ENCODE measurements around the gene IRF4.

The IRF4 gene

GRCh38 chr6:352474-352873 is 39.1 kb upstream of the IRF4 start:
- DNase-seq (ENCODE audit: low read depth, low spot score), result no peak
- H3K4me3 ChIP-seq (ENCODE audit: low read length), result no peak overlapping the region

GRCh38 chr6:352896-353470 is 38.6 kb upstream of the IRF4 start:
- no peak overlapping the region for H3K4me3 ChIP-seq (ENCODE audit: low read length)
- no peak for DNase-seq (ENCODE audit: low read depth, low spot score)

DNA sequence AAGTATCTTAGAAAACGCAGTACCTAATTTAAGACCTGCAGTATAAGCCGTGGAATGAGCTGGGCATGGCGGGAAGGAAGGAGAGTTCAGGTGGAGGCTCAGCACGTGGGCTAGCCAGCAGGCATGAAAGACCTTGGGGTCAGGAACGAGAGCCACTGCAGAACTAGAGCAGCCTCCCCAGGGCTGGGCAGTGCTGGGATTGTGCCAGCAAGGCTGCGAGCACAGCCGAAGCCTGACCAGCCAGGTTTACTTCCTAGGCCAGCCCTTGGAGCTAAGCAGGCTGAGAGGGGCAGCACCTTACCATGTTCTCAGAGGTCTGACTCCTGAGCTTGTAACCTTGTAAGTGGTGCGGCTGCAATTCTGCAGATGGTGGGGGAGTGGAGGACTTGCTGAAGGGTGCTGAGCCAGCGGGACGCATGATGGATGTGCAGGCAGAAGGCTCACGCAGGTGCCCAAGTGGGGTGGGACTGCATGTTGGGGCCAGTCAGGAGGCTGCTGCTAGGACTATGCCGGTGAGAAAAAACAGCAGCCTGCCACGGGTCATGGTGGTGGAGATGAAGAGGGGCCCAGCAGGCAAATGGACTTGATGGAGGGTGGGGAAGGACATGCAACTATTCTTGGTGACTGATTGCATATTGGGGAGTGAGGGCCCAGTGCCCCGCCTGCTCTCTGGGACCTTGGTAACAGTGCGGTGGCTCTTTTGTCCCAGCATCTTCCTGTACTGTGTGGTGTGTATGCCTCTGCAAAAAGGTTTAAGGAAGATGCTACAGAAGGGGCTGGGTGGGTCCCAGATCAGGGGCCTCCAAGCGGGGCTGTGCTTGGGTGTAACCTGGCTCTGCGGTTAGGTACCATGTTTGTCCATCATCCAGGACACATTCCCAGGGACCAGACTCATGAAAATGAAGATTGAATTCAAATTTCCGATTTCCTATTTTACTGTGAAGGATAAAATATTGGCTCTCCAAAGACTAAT is 37.6 kb upstream of the IRF4 start:
- no peak for DNase-seq (ENCODE audit: low read depth, low spot score)
- no peak overlapping the region for H3K4me3 ChIP-seq (ENCODE audit: low read length)

DNA sequence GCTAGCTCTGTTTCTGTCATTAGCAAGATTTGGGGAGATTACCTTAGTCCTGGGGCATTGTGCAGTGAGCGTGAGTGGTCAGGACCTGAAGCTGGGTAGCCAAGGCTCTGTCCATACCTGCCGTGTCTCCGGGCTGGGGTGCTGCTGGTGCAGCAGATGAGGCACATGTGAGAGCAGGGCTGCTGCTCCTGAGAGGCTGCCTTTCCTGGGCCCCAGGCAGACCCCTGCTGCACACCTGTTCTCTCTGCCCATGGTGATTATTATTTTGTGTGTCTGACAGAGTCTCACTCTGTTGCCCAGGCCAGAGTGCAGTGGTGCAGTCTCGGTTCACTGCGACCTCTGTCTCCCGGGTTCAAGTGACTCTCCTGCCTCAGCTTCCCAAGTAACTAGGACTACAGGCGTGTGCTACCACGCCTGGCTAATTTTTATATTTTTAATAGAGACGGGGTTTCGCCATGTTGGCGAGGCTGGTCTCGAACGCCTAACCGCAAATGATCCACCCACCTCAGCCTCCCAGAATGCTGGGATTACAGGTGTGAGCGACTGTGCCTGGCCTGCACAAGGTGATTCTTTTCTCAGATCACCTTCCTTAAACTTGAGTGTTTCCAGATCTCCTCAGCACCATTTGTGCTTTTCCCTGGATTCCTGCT is 36.8 kb upstream of the IRF4 start:
- no peak overlapping the region for H3K4me3 ChIP-seq (ENCODE audit: low read length)
- no peak for DNase-seq (ENCODE audit: low read depth, low spot score)

GRCh38 chr6:355373-356208 is 36.0 kb upstream of the IRF4 start:
- H3K4me3 ChIP-seq (ENCODE audit: low read length), result no peak overlapping the region
- DNase-seq (ENCODE audit: low read depth, low spot score), result no peak

DNA sequence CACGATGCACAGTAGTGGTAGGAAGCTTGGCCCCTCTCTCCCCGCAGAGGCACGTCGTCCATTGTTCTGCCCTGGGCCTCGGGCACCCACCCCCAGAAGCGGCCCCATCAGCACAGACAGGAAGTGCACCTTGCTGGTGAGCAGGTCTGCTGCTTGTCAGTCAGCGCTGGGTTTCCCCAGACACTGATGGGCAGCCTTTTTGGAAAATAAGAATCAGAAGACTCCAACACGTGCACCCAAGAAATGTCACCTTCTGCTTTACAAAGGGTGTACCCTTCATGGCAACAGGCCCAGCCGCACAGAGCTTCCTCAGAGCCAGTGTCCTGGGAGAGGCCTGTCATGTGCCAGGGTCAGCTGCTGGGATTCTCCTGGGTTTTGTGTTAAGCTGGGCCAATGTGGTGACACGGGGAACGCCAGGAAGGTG is 34.7 kb upstream of the IRF4 start:
- DNase-seq (ENCODE audit: low read depth, low spot score), result no peak
- no peak overlapping the region for H3K4me3 ChIP-seq (ENCODE audit: low read length)

DNA sequence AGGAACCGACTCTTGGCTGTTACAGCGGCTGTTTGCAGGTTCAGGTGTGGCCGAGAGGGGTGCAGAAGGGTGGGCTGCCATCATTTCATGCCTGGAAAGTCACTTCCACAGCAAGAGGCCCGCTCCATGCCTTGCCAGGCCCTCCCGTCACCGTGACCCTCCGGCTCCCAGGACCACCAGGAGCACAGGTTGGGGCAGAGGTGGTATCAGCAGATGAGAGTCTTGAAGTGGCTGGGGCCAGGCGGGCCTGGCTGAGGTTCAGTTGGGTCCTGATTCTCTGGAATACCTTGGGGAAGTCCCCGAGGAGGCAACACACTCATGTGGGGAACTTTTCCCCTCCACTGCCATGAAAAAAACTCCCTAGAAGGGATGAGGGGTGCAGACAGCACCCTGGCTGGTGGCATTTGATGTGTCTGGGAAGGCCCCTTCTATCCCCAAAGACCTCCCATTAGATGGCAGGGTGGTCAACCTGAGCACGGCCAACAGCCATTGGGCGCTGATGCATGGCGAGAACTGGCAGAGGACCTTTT is 34.2 kb upstream of the IRF4 start:
- DNase-seq (ENCODE audit: low read depth, low spot score), result no peak

DNA sequence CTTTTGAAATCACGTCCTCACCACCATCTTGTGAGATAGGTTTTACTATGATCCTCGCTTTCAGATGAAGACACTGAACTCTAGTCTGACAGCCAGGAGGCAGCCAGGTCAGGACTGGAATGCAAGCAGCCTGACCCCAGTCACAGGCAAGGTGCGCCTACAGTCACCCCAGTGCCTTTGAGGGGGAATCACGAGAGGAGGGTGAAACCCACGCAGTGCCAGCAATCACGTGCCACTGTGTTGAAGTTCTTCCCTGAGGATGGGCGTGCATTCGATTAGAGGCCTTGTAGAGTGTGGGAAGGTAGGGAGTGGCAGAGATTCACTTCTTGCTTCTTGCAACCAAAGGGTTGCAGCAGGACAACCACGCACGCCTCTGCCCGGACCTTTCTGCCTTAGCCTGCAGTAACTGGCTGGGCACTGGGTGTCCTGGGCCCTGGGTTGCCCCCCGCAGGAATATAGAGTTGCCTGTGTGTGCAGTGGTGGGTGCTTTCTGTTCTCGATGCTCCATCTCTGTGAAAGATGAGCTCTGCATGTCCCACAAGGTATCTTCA is 33.7 kb upstream of the IRF4 start:
- no peak for DNase-seq (ENCODE audit: low read depth, low spot score)

More for the DNA sequence above, 34.2 kb upstream of the IRF4 start:
- H3K4me3 ChIP-seq (ENCODE audit: low read length), result no peak overlapping the region

DNA sequence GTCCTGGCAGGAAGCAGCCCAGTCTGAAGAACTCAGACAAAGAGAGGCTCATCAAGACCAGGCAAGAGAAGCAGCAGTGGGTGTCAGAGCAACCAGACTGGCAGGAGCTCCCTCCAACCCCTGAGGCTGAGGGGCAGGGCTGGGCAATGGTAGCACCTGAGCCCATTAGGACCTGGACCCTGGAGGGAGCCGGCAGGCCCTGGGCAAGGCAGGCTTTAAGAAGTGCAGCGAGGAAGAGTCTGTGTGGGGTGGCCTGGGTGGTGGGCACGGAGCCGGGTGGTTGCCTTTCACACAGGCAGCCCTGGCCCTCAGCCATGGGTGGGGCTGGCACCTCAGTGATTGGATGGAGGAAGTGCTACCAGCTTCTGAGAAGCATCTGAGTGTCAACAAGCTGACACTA is 33.1 kb upstream of the IRF4 start:
- no peak overlapping the region for H3K4me3 ChIP-seq (ENCODE audit: low read length)

More for the DNA sequence above, 33.7 kb upstream of the IRF4 start:
- H3K4me3 ChIP-seq (ENCODE audit: low read length), result no peak overlapping the region

DNA sequence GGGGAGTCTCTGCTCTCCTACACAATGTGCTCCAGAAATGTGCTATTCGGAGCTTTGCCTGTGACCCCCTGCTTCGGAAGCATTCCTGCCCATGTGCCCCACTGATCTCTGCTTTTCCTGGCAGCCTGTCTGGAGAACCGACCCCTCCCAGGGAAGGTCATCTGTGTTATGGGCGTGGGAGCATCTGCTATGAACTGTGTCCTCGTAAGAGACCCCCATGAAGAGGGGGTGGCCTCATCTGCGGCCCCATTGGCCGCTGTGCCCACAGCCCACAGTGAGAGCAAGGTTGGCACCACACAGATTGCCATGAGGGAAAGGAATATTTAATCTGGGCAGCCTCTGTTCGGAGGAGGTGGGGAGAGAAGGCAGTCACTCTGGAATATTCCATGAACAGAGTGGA is 32.7 kb upstream of the IRF4 start:
- DNase-seq (ENCODE audit: low read depth, low spot score), result no peak
- H3K4me3 ChIP-seq (ENCODE audit: low read length), result no peak overlapping the region

More for the DNA sequence above, 33.1 kb upstream of the IRF4 start:
- no peak for DNase-seq (ENCODE audit: low read depth, low spot score)

DNA sequence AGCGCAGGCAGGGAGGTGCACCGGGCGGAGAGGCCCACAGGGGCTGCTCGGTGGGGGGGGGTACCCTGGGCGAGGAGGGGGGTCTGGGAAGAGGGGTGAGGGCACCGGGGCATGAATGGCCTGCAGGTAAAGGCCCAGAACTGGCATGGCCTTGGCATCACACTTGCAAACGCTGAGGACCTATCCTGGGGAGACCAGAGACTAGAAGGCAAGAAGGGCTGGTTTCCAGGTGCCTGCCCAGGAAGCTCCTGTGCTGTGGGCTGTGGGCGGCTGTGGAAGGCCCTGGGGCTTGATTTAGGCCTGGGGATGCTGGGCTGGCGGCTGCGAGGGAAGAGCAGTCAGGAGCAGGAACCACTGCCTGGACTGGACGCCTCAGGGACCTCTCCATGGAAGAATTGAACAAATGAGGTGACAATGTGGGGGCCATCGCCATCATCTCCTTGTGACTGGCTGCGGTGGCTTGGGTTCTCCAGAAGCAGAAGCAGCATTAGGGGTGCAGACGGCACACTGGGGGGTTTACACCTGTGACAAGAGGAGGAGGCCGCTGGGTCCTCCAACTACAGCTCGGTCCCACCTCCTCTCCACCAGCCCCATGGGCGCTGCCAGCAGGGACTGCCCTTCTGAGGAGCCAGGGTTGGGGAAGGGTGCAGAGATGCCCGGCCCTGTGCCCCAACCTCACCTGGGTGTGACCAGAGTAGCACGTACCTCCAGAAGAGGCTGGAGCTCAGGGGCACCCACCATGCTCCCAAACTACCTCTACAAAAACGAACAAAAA is 32.1 kb upstream of the IRF4 start:
- DNase-seq (ENCODE audit: low read depth, low spot score), result no peak
- no peak overlapping the region for H3K4me3 ChIP-seq (ENCODE audit: low read length)

GRCh38 chr6:360349-360748 is 31.2 kb upstream of the IRF4 start:
- no peak for DNase-seq (ENCODE audit: low read depth, low spot score)
- no peak overlapping the region for H3K4me3 ChIP-seq (ENCODE audit: low read length)

GRCh38 chr6:360764-361373 is 30.7 kb upstream of the IRF4 start:
- H3K4me3 ChIP-seq (ENCODE audit: low read length), result no peak overlapping the region
- no peak for DNase-seq (ENCODE audit: low read depth, low spot score)

DNA sequence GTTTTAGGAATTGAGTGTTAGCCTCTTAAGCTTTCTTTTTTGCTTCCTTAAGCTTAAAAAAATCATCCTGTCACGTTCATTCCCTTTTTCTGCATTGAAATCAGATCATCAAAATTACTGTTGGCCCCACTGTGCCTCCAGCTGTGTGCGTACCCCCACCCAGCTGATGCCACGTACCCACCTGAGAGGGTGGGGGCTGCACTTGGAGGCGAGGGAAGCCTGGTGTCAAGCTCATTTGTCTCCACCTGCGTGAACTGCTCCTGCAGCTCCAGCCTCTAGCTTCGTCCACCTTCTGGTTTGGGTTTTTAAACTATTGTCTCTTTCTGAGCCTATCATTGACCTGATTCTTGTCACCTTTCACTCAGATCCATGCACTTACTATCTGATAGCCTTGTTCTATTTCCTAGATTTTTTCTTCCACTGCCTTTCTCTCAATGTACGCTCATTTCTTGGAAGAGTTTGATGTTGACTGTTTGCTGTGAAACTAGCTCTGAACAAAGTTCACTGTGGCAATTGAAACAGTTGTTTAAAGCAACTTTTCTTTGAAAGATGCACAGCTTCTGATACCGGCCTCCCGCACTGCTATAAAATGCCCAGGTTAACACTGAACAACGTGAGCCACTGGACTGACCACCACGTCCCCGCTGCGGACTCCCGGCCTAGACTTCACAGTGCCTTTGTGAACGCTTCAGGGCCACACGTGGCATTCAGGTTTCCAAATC is 30.0 kb upstream of the IRF4 start:
- H3K4me3 ChIP-seq (ENCODE audit: low read length), result no peak overlapping the region
- DNase-seq (ENCODE audit: low read depth, low spot score), result no peak

GRCh38 chr6:362231-362923 is 29.2 kb upstream of the IRF4 start:
- no peak overlapping the region for H3K4me3 ChIP-seq (ENCODE audit: low read length)
- DNase-seq (ENCODE audit: low read depth, low spot score), result no peak

DNA sequence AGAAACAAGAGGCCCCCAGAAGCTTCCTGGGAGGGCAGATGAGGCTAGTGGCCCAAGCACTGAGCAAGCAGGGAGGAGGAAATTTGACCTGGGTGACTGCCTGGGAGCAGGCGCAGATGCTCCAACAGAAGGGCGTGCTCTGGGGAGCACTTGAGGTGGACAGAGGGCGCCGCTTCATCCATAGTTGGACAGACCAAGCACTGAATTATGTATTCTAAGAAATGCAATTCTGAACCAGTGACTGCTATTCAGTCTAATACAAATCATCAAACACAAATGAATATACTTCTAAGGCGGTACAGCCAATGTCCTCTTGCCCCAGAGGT is 28.7 kb upstream of the IRF4 start:
- no peak overlapping the region for H3K4me3 ChIP-seq (ENCODE audit: low read length)
- DNase-seq (ENCODE audit: low read depth, low spot score), result no peak

DNA sequence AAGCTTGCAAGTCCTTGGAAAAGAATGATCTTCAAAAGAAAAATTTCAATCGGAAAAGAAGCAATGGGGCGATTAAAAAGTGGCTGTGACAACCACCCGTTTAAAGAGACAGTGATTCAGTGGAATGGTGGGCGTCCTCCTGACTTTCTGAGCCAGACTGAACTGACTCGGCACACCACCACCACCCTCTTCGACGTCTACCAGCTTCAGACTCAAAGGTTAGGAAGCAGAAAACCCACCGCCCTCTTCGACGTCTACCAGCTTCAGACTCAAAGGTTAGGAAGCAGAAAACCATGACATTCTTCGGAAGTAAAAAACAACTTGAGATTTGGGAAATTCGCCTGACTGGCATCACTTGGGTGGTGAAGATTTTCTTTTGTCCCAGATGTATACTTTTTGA is 28.3 kb upstream of the IRF4 start:
- no peak for DNase-seq (ENCODE audit: low read depth, low spot score)
- no peak overlapping the region for H3K4me3 ChIP-seq (ENCODE audit: low read length)
